ENCODE measurements around the gene ARL3.

The ARL3 gene

GRCh38 chr10:102650655-102651454 lies 63.3 kb downstream of the ARL3 start:
- DNase-seq (ENCODE audit: low read depth) = no peak

GRCh38 chr10:102649797-102650654 lies 64.2 kb downstream of the ARL3 start:
- no peak for DNase-seq (ENCODE audit: low read depth)

GRCh38 chr10:102648889-102649796 lies 65.1 kb downstream of the ARL3 start:
- DNase-seq (ENCODE audit: low read depth) = no peak

GRCh38 chr10:102648269-102648888 lies 65.8 kb downstream of the ARL3 start:
- DNase-seq (ENCODE audit: low read depth) = no peak

GRCh38 chr10:102647443-102648268 lies 66.5 kb downstream of the ARL3 start:
- DNase-seq (ENCODE audit: low read depth) = no peak

GRCh38 chr10:102646610-102647442 lies 67.4 kb downstream of the ARL3 start:
- DNase-seq (ENCODE audit: low read depth) = no peak

GRCh38 chr10:102645741-102646609 lies 68.2 kb downstream of the ARL3 start:
- DNase-seq (ENCODE audit: low read depth) = peak; percentile 44

GRCh38 chr10:102645388-102645740 lies 68.8 kb downstream of the ARL3 start:
- no peak for DNase-seq (ENCODE audit: low read depth)

- no peak for DNase-seq (ENCODE audit: low read depth)
These were observed 69.4 kb downstream of the ARL3 start for GRCh38 chr10:102644646-102645387.

GRCh38 chr10:102644066-102644645 lies 70.0 kb downstream of the ARL3 start, which contains the start of gene TRIM8:
Gene TRIM8, plus strand, starts transcription at chr10:102644479. Its CDS starts 139 bp downstream, at chr10:102644618.
- no peak for DNase-seq (ENCODE audit: low read depth)

GRCh38 chr10:102643336-102644065 lies 70.7 kb downstream of the ARL3 start:
- no peak for DNase-seq (ENCODE audit: low read depth)

GRCh38 chr10:102642736-102643335 lies 71.4 kb downstream of the ARL3 start:
- no peak for DNase-seq (ENCODE audit: low read depth)

- DNase-seq (ENCODE audit: low read depth) = peak; percentile 93
These were observed 72.1 kb downstream of the ARL3 start for GRCh38 chr10:102641880-102642735.

- no peak for DNase-seq (ENCODE audit: low read depth)
These were observed 72.8 kb downstream of the ARL3 start for GRCh38 chr10:102641402-102641801.

- no peak for DNase-seq (ENCODE audit: low read depth)
These were observed 74.7 kb downstream of the ARL3 start for GRCh38 chr10:102639537-102639936.

GRCh38 chr10:102635377-102635776 lies 78.8 kb downstream of the ARL3 start:
- DNase-seq (ENCODE audit: low read depth) = no peak
